ENCODE data around the gene GNB2. TPM values are rescaled to one million over a fixed set of nuclear protein-coding genes. Genes with fewer than 3 reads are reported as not detected.

The GNB2 gene
- total and polyA plus RNA-seq, 2 of the 8 experiments (the other 6 are each of a cell fraction or from before 2014, with no cell fraction given), result 157 to 260 TPM

- Histone ChIP-seq H3K4me1 (replicated peaks in 1 of 4; ENCODE audit: control insufficient read depth in 3 of 4, insufficient read depth in 4 of 4, low read length in 3 of 4) (peaks cover 0 to 11% (median 6%) of the 10 kb centered on the region in 4 experiments; a peak in 6 of 7 replicates), H2AFZ (ENCODE audit: low read length) (0 out of 2 replicates have a peak overlapping the region, but pooled peaks have one; percentile 86), H3K36me3 (ENCODE audit: control insufficient read depth in 2 of 4, insufficient read depth in 4 of 4, low read length in 3 of 4) (no peaks in the 10 kb centered on the region), H3K79me1 (ENCODE audit: low read depth, low read length) (no peaks in the 10 kb centered on the region), H4K20me1 (replicated peaks in 1 of 2; ENCODE audit: control insufficient read depth in 1 of 2, insufficient read depth in 2 of 2, low read length in 2 of 2) (peaks cover 0 to 2% of the 10 kb centered on the region in 2 experiments), H4K5ac (ENCODE audit: insufficient read length, low read depth, low read length) (no peak overlapping the region), H3K27me3 (replicated peaks in 1 of 4; ENCODE audit: control insufficient read depth in 3 of 4, extremely low read depth in 1 of 4, insufficient read depth in 3 of 4, low read length in 3 of 4) (peaks cover 0 to 5% (median 2%) of the 10 kb centered on the region in 4 experiments; a peak in 3 of 7 replicates), H3K14ac (ENCODE audit: insufficient read length) (no peak overlapping the region), H3K23me2 (ENCODE audit: low read depth, low read length) (peaks cover 4% of the 10 kb centered on the region; the same call in 1 of the 2 replicates), H3K4me2 (ENCODE audit: insufficient read depth in 1 of 2, low read depth in 2 of 2, low read length in 2 of 2) (peak overlapping the region; percentile 59 to 83), H3K18ac (ENCODE audit: extremely low read depth, low read length) (no peak overlapping the region), H3K23ac (ENCODE audit: insufficient read length) (no peak overlapping the region), H3K27ac (ENCODE audit: low read depth, low read length) (no peak overlapping the region), H2BK5ac (ENCODE audit: low read depth, low read length) (no peak overlapping the region), H2AK5ac (ENCODE audit: low read depth, low read length) (no peak overlapping the region), H3K9ac (replicated peaks in 1 of 4; ENCODE audit: extremely low read depth in 1 of 4, low read depth in 3 of 4, low read length in 3 of 4) (no peak overlapping the region), H2BK120ac (replicated peaks; ENCODE audit: low read depth, low read length) (no peak overlapping the region), H2BK20ac (ENCODE audit: low read length) (no peak overlapping the region), H3K56ac (replicated peaks; ENCODE audit: insufficient read length, low read depth, low read length) (no peak overlapping the region), H4K91ac (replicated peaks; ENCODE audit: insufficient read length, low read length) (no peak overlapping the region), H3K4me3 (ENCODE audit: extremely low read depth in 1 of 4, insufficient read depth in 2 of 4, low read depth in 3 of 4, low read length in 4 of 4) (peak overlapping the region; percentile 11 to 63 (median 27); a peak in 5 of 8 replicates), H2BK12ac (ENCODE audit: low read depth, low read length) (peak overlapping the region; percentile 30; the same call in 1 of the 2 replicates), H3K4ac (replicated peaks; ENCODE audit: insufficient read length, low read depth, low read length) (no peak overlapping the region), H2BK15ac (ENCODE audit: low read length) (no peak overlapping the region), H4K8ac (ENCODE audit: extremely low read depth, insufficient read depth, low read length) (no peak overlapping the region), H3K9me3 (ENCODE audit: insufficient read depth in 2 of 2, low read depth in 1 of 2, low read length in 1 of 2) (no peaks in the 10 kb centered on the region), H3K79me2 (ENCODE audit: control insufficient read depth in 1 of 2, insufficient read depth in 2 of 2, low read length in 2 of 2) (no peaks in the 10 kb centered on the region)
- WGBS, 2 experiments (ENCODE audit: extremely low coverage in 1 of 2, insufficient coverage in 1 of 2, insufficient read length in 1 of 2, insufficient replicate concordance in 2 of 2, low coverage in 1 of 2, low lambda C conversion rate in 2 of 2, missing lambda C conversion rate in 1 of 2), result 42% methylated on average over 3 of the region's 3 CpGs; no CpG with 5 or more reads in 1 of the 2 experiments
- FAIRE-seq (no peak), DNase-seq (ENCODE audit: low read depth in 1 of 2, low spot score in 2 of 2) (no peak)
- POLR2A ChIA-PET (ENCODE audit: partially characterized antibody), result interaction anchor here (0.5 to 2.4 kb wide), 14 partner anchors 9 to 197 kb away, joined by 3 to 11 read pairs (median 4); partner anchors contain the start of genes FBXO24, LRCH4, MEPCE and MOSPD3
- CTCF ChIA-PET (ENCODE audit: partially characterized antibody), result interaction anchor here (0.6 to 2.2 kb wide), 10 partner anchors 8 to 479 kb away, joined by 3 to 19 read pairs (median 4); partner anchors contain the start of gene MOSPD3
- TF ChIP-seq SUZ12 (IDR thresholded peaks at IDR 0.05; ENCODE audit: low read length) (no peak), CHD1 (IDR thresholded peaks at IDR 0.05; ENCODE audit: low read depth, low read length) (no peak), CREB1 (IDR thresholded peaks at IDR 0.05) (no peak)
Measured at GRCh38 chr7:100626055-100626454, 47.5 kb upstream of the GNB2 start.
